NCI-H187 (cell line): ENCODE measurements around the gene OS9.
"Not testable (repeated sequence)": the region's sequence is repeated elsewhere in the genome, so short reads cannot be mapped to it uniquely, and the experiment has no call there.

ENCODE experiments used
- DNase-seq, 2 experiments: peaks; one replicate each; lab custom pipeline; 2025; lab: John Stamatoyannopoulos, UW

Gene OS9

DNA sequence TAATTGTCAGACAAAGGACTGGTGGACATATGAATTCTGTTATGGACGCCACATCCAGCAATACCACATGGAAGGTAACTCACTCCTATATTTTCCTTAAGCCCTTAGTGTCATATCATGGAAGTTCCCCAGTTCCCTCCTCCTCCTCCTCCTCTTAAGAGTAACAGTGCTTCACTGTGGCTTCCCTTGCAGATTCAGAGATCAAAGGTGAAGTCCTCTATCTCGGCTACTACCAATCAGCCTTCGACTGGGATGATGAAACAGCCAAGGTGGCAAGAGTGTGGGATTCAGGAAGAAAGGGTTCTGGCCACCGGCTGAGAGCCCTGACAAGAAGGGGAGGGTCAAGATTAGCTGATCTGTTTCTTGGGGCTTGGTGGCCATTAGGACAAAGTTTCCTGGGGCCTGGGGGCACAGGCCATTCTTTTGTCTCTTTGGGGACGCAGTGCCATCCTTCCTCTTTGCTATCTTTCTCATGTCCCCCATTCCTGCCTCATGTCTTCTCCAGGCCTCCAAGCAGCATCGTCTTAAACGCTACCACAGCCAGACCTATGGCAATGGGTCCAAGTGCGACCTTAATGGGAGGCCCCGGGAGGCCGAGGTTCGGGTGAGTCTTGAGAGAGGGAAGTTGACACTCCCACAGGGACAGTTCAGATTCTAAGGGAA lies 2.0 kb downstream of the OS9 start:
- no peak for DNase-seq

- no peak for DNase-seq
These were observed 3.1 kb downstream of the OS9 start for GRCh38 chr12:57697076-57697475.

- DNase-seq: no peak
These were observed 4.5 kb downstream of the OS9 start for GRCh38 chr12:57698414-57698813.

DNA sequence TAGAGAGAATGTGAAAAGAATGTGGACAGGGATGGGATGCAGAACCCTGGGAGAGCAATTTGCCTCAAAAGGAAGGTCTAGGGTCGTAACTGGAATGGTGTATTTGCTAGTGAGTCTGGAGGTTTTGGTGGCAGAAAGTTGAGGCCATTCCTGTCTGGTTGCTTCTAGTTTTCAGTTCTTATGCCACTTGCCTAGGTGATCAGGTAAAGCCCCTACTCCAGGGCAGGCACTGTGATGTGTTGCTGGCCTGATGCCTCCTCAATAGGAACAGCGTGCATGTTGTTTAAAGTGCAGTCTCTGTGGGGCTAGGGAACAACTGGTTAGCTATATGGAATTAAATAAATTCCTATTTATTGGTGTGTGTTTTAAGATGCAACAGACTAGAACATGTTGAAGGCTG lies 6.4 kb downstream of the OS9 start:
- no peak for DNase-seq

DNA sequence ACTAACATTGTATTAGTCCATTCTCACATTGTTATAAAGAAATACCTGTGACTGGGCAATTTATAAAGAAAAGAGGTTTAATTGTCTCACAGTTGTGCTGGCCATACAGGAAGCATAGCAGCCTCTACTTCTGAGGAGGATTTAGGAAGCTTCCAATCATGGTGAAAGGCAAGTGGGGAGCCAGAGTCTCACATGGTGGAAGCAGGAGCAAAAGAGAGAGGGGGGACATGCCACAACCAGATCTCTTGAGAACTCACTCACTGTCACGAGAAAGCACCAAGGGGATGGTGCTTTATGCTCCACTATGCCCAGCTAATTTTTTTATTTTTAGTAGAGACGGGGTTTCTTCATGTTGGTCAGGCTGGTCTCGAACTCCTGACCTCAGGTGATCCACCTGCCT lies 13.3 kb downstream of the OS9 start:
- no peak for DNase-seq

- DNase-seq: no peak
These were observed 14.4 kb downstream of the OS9 start for GRCh38 chr12:57708296-57708695.

DNA sequence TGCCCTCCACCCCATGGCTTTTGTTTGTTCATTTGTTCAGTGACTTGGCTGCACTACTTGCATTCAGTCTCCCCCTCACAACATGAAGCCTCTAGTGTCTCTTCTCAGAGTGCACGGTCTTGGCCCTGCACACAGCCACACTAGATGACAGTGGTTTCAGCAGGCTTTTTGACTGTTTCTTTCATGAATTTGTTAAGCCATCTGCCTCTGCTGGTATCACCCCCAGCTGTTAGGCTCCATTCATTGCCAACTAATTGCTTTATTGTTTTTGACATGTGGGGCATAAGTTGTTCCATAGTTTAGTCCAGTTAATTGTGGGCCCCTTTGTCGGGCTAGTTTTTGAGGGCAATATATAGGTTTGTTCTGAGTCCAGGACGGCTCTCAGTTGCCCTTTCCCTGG lies 18.8 kb downstream of the OS9 start:
- no peak for DNase-seq

DNA sequence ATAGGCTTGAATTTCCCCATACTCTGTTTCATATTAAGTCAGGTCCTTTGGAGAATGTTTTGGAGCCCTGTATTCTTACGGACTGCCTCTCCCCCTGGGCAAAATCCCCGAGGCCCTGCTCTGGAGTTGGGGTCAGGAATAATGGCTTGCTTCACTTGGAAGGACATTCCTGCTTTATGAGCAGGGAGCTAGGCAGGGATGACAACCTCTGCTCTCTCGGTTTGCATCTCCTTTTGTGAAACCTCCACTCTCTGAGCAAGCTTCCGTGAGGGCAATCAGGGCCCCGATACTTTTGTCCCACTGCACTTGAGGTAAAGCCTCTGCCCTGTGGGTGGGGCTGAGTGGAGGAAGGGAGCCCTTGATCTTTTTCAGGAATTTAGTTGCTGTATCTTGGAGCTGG lies 19.3 kb downstream of the OS9 start:
- no peak for DNase-seq

DNA sequence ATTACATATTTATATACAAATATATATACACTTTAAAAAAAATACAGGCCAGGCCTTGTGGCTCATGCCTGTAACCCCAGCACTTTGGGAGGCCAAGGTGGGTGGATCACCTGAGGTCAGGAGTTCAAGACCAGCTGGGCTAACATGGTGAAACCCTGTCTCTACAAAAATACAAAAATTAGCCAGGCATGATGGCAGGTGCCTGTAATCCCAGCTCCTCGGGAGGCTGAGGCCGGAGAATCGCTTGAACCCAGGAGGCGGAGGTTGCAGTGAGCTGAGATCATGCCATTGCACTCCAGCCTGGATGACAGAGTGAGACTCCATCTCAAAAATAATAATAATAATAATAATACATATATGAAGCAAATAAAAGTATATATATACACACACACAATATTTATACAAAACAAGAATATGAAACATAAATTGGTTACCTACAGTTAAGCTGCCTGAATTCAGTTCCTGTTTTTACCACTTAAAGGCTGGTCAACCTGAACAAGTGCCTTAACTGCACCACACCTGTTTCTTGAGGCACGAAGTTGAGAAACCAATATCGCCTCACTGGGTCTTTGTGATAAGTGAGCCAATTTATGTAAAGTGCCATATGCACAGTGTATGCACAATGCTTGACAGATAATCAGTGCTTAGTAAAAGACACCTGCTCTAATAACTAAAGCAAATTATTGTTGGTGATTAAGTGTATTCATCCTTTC lies 21.3 kb downstream of the OS9 start:
- DNase-seq: not testable (repeated sequence)

DNA sequence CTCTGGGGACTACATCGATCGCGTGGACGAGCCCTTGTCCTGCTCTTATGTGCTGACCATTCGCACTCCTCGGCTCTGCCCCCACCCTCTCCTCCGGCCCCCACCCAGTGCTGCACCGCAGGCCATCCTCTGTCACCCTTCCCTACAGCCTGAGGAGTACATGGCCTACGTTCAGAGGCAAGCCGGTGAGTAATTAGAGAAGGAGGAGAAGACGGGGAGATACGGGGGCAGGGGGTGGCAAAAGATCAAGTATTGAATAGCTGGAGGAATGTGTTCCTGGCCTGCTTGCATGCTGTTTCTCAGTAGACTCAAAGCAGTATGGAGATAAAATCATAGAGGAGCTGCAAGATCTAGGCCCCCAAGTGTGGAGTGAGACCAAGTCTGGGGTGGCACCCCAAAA lies 21.9 kb downstream of the OS9 start:
- DNase-seq: no peak

GRCh38 chr12:57716305-57716704 lies 22.4 kb downstream of the OS9 start:
- no peak for DNase-seq

DNA sequence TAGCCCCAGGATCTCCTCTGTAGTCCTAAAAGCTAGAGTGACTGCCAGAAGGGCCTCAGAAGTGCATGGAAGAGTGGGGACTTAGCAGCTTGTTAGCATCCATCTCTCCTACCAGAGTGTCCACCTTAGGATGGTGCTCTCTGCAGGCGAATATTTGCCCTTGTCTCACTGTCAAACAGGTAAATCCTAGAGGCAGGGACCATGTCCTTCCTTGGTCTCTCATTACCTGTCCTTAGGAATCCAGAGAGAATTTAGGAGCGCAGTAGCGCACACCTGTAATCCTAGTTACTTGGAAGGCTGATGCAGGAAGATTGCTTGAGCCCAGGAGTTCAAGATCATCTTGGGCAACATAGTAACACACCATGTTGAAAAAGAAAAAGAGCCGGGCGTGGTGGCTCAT lies 23.2 kb downstream of the OS9 start:
- DNase-seq: no peak

DNA sequence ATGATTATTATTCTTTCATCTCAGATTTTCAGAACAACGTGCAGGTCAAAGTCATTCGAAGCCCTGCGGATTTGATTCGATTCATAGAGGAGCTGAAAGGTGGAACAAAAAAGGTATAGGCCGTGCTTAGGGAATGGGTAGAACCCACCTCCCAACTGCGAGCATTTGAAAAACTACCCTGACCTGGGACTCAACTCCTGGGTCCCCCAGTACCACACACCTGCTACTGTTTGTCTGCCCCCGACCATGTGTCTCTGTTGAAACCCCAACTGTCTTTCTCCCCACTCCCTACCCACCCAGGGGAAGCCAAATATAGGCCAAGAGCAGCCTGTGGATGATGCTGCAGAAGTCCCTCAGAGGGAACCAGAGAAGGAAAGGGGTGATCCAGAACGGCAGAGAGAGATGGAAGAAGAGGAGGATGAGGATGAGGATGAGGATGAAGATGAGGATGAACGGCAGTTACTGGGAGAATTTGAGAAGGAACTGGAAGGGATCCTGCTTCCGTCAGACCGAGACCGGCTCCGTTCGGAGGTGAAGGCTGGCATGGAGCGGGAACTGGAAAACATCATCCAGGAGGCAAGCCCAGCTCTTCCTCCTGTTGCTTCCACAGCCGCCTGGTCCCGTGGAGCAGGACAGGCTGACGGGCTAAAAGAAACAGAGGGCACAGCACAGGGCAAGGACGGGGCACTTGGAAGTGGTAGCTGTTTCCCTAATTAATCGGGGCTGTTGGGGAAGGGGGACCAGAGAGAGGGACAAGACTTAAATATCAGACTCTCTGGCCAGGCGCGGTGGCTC lies 24.1 kb downstream of the OS9 start:
- no peak for DNase-seq

- no peak for DNase-seq
These were observed 25.0 kb downstream of the OS9 start for GRCh38 chr12:57718641-57719528.

DNA sequence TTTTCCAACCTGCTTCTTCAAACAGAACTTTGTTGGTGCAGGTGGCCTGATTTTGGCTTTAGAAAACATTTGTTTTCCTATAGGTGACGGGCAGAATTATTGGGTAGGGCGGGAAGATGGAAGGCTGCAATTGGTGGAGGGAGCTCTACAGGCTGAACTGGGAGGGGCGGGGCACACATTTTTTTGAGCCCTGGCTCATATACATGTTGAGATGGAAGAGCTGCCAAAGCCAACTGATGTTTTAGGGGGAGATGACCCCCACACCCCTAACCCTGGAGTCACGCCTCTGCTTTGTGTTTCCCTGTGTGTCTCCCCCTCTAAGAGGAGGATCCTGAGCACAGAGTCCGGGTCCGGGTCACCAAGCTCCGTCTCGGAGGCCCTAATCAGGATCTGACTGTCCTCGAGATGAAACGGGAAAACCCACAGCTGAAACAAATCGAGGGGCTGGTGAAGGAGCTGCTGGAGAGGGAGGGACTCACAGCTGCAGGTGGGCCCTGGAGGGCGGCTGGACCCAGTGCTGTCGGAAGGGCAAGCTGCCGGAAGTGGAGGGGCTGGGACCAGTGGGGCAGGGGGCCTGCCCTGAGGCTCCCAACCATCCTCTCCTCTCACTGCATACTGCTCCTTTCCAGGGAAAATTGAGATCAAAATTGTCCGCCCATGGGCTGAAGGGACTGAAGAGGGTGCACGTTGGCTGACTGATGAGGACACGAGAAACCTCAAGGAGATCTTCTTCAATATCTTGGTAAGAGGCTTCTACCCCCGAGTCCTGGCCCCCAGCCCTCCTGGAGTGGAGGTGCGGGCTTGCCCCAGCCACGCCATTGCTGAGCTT lies 26.1 kb downstream of the OS9 start:
- DNase-seq: no peak

- no peak for DNase-seq
These were observed 27.0 kb downstream of the OS9 start for GRCh38 chr12:57720606-57721595.

DNA sequence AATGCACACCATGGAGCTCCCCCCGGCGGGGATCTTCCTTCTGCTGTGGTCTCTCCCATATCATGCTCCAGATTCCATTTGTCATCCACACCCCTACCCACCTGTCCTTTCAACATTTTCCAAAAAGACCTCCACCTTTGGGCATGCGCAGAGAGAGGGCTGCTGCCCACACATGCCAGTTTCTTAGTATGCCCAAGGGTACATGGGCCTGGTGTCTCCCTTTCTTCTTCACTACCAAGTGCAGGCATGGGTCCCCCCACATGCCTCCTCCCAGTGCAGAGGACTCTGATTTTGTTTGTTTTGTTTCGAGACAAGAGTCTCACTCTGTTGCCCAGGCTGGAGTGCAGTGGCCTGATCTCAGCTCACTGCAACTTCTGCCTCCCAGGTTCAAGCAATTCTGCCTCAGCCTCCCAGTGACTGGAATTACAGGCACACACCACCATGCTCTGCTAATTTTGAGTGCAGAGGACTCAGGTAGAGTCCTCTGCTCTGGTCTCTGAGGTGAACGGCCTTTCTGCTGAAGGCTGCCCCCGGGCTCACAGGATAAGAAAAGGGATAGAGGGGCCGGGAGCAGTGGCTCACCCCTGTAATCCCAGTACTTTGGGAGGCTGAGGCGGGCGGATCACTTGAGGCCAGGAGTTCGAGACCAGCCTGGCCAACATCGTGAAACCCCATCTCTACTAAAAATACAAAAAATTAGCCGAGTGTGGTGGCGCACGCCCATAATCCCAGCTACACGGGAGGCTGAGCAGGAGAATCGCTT lies 28.1 kb downstream of the OS9 start:
- not testable (repeated sequence) for DNase-seq

GRCh38 chr12:57722716-57723629 lies 29.0 kb downstream of the OS9 start:
- no peak for DNase-seq
